CD4-positive, alpha-beta T cell treated with Interleukin-4 for 1 hour (primary cell): ENCODE results near the gene ERICH2.
A peak's percentile ranks its signal among the peaks of the same experiment; 100 is the strongest.
"Not testable (repeated sequence)": the region's sequence is repeated elsewhere in the genome, so short reads cannot be mapped to it uniquely, and the experiment has no call there.

Experiments
- DNase-seq, 2 donors: peaks; one replicate each; pipeline ENCODE4 v3.0.0-alpha.2; 2020 to 2022

Gene ERICH2, protein sequence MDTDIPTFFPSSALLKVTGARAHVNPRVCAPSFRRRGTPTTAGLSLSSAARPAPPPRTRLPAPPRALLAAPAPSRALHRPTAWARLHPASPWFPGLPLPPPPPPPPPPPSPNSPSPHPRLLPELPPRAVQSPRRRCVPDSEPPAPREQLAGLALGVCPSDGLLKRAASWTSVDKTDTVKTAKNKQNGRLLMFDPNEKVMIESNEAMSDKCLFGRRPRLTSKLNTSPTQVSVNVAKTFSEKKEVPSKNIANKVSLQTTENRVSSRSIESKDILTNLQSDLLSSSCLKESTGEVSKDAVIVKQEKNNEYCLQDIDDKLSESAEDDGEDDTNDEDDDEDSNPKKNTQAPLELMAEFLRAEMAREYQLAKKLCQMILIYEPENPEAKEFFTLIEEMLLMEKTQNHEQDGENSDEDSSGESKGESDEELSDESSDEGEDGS

DNA sequence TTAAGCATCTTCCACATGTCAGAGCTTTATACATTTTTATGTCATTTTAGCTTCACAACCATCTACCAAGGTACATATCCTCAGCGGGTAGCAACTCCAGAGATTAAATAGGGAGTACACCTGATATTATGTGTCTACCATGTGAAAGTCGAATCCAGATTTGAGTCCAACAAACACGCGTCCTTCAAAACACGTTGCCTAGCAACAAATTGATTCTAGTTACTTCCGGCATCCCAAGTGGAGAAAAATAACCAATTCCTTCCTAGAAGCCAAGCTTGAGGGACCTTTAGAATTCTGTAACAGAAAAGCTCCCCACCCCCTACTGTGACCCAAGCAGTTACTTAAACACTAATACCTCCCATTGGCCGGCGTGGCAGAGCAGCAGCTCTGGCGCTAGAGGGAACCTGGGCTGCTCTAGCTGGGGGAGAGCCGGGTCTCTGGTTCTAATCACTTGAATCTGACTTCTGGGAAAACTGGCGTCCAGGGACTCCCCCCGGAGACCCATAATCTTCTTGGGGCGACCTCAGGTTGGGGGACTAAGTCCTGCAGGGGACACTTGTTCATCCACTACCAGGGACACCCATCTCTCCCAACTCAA, at the start of gene ERICH2:
ERICH2 (plus strand) TSS at position 371 of the 598 bp plus-strand sequence. CDS start 304 bp downstream, outside the sequence.
- DNase-seq, result peak; percentile 42 to 48

DNA sequence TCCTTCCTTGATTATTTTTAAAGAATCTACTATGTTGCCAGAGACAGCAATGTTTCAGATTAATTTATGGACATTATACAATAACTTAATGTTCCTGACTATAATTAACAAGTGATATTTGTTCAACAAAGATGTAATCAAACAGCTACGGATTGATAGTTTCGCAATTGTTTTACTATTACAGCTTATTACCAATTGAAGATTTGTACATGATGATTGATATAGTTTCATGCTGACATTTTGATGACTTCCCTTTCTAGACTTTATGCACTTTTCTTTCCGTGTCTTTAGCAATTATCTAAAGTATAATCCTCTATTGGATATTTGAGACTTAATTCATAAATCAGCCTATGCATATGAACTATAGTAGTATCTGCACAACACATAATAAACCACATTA, 48.5 kb upstream of the ERICH2 start:
- no peak for DNase-seq

- no peak for DNase-seq
Measured at GRCh38 chr2:170722301-170722700, 47.9 kb upstream of the ERICH2 start.

- DNase-seq, result no peak
Measured at GRCh38 chr2:170723446-170723958, 46.7 kb upstream of the ERICH2 start.

DNA sequence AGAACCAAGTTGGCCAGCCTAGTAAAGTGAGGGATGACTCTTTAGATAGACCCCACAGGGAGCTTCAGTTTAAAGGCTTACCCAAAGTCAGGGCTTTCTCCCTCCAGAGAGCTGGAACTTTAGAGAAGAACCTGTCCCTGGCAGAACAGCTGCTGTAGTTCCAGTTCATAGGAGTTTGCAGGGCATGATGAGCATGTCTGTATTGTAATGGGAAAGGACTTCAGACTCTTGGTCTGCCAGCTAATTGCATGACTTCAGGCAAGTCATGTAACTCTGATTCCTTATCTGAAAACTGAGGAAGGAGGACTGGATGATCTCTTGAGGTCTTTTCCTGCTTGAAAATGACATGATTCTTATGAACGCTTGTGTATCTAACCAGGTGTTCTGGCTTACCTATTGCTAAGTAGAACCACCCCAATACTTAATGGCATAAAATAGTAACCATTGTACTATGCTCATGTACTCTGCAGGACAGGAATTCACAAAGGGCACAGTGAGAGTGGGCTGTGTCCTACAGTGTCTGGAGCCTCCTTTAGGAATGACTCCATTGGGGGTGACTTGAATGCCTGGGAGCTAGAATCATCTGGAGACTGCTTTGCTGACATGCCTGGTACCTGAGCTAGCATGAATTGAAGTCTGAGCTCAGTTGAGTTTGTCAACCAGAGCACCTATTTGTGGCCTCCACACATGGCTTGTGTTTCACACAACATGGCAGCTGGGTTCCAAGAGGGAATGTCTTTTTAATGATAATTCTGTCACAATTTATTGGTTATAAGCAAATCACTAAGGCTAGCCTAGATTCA, 36.2 kb upstream of the ERICH2 start:
- no peak for DNase-seq

DNA sequence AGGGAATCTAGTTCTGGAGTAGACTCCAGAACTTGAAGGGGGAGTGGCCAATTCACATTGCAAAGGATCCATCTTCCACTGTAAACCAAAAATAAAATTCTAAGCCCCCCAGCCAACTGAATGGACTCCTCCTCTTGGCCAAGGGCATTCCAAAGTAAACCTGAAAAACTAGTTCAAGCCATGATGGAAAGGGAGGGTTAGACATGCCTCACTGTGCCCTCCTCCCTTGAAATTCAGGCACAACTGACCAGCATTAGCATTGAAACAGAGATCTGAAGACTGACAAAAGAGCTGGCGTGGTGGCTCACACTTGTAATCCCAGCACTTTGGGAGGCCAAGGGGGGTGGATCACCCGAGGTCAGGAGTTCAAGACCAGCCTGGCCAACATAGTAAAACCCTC, 35.6 kb upstream of the ERICH2 start:
- DNase-seq, result not testable (repeated sequence)

DNA sequence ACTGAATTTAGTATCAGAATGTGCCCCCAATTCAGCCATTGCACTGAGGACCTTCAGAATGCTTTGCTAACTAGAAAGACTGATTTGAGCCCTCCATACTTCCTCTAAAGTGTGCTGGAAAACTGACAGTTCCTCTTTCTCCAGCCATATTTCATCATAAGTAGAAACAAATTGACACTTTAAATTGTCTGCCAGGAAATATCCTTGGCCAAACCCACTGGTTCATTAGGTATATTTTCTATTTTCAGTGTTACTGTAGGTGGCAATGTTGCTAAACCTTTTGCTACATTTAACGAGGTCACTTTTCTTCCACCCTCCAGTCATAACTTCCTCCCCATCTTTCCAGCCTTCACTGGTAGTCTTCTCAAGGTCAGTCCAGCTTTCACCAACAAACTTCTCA, 33.5 kb upstream of the ERICH2 start:
- no peak for DNase-seq

DNA sequence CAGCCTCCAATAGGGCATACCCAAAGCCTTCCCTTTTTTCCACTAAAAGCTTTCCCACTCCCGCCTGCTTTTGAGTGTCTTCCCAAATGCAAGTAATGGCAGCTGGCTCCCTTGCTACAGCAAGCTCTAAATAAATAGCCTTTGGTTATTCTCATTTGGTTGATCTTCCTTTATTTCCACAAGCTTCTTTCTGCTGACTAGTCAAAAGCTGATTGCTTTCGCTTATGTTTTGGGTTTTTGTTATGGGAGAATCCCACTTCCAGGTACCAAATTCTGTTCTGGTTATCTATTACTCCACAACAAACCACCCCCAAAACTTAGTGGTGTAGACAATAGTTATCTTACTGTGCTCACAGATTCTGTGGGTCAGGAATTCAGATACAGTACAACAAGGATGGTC, 32.8 kb upstream of the ERICH2 start:
- no peak for DNase-seq

- no peak for DNase-seq
Measured at GRCh38 chr2:170737821-170738220, 32.4 kb upstream of the ERICH2 start.

DNA sequence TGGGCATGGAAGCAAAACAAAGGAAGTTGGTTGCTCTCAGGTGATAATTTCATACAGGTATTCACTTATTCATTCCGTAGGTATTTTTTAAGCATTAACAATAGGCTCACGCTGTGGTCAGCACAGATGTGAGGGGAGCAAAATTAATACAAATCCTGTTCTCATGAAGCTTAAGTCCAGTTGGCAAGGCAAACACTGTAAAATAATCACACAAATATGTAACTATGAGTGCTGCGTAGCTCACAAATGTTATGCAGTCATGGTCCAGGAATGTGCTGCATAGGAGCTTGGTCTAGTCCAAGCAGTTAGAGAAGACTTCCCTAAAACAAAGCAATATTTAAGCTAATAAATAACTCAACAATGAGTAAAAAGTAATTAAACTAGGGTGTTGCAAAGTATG, 31.1 kb upstream of the ERICH2 start:
- DNase-seq, result no peak

DNA sequence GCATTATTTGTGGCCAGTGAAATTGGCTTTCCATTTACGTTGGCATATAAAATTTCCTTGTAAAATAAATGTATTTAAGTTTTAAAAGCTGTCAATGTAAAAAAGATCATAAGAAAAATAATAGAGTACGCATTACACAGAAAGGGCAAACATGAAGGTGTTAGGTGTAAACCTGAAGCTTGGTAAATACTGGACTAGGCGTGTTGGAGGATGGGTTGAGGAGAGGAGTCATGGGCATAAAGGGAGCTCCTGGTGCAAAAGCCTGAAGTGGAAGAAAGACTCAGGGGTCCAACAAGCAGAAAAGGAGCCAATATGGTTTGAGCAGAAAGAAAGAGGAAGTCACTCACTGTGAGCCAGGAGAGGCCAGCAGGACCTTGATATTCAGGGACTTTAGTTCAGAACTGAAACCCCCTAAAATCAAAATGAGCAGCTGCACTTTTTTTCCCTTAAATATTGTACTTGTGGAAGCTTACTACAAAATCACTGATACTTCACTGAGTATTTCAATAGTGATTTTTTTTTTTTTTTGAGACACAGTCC, 30.6 kb upstream of the ERICH2 start:
- no peak for DNase-seq

DNA sequence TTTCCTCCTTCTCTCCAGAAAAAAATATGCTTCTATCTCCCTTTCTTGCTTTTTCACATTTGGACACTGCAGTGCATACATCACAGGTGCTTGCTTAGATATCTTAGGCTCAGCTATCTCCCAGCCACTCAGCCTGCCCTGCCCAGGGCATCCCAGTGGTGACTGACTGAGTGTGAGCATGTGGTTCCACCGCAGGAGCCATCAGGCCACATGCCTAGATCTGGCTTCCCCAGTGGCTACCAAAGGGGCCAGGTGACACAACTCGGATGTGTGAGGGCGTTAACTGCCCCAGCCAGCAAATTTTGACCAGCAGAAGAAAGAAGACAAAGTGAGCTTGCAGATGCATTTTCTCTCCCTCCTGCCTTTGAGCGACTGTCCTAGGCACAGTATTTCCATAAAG, 29.5 kb upstream of the ERICH2 start:
- DNase-seq, result no peak

GRCh38 chr2:170742000-170742399, 28.2 kb upstream of the ERICH2 start:
- DNase-seq, result no peak

GRCh38 chr2:170742896-170743529, 27.2 kb upstream of the ERICH2 start:
- DNase-seq, result no peak

GRCh38 chr2:170743530-170744239, 26.5 kb upstream of the ERICH2 start:
- DNase-seq, result no peak

DNA sequence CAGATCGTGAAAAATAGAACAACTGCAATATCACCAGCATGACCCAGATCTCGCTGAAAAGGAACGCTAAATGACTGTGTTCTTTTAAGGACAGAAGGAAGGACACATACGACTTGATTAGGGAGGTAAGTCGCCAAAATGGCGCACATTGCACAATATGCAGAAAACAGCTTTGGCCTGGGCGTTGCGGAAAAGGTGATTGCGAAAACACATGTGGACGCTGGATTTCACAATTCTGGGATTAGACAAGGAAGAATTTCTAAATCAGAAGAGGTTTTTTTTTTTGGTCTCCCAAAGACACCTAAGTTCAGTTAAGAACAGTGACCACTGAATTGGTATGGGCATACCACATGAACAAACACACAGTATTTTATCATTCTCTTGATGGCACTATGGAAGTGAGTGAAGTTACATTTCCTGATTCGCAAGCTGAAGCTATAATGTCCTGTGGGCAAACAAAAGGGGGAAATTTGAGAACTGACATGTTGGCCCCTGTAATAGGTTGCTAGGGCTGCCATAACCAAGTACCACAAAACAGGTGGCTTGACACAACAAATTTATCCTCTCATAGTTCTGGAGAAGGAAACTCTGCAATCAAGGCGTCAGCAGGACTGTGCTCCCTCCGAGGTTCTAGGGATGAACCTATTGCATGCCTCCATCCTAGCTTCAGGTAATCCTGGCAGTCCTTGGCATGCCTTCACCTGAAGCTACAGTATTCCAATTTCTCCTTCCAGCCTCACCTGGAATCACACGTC, 25.8 kb upstream of the ERICH2 start:
- no peak for DNase-seq

GRCh38 chr2:170745305-170745704, 24.9 kb upstream of the ERICH2 start:
- no peak for DNase-seq

GRCh38 chr2:170747921-170748320, 22.3 kb upstream of the ERICH2 start:
- DNase-seq, result no peak

DNA sequence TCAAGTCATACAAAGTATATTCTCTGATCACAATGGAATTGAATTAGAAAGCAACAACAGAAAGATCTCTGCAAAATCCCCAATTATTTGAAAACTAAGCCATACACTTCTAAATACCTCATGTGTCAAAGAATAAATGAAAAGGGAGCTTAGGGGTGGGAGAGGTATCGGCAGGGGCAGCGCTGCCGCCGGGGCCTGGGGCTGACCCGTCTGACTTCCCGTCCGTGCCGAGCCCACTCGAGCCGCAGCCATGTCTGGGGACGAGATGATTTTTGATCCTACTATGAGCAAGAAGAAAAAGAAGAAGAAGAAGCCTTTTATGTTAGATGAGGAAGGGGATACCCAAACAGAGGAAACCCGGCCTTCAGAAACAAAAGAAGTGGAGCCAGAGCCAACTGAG, 18.6 kb upstream of the ERICH2 start:
- not testable (repeated sequence) for DNase-seq

DNA sequence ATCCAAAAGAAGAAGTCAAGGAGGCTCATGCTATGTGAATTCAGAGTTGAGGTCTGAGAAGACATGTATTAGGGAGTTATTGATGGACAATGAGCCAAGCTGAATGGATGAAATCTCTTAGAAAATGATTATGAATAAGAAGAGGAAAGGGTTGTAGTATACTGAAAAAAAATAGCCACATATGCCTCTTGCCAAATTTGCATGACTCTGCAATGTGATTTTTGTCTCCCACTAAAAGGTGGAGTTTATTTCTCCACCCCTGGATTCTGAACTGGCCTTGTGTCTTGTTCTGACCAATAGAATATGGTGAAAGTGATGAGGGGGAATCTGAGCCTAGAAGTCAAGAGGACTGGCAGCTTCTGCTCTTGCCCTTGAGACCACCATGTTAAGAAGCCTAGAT, 8.6 kb upstream of the ERICH2 start:
- no peak for DNase-seq

DNA sequence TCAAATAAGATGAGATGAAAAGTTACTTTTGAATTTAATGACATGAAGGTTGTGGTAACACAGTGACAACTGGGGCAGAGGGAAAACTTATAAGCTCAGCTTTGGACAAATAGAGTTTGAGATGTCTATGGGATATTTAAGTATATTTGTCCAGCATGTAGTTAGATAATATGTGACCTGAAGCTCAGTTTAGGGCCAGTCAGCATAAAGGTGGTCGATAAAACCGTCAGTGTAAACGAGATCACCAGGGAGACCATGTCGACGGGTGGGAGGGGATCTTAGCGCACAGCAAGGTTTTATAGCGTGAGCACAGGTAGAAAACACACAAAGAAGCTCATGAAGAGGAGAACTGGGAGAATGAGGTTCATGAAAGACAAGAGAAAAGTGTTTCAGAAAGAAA, 7.4 kb upstream of the ERICH2 start:
- DNase-seq, result no peak
